HCT116 (cell line): ENCODE data around the gene LDLRAD4. TPM values are rescaled to one million over a fixed set of nuclear protein-coding genes. Genes with fewer than 3 reads are reported as not detected.

Source experiments
- ATAC-seq: fragments of 200-7000 bp; cut with Tn5 transposase; 2 replicates; pipeline ENCODE4 v1.9.1; 2020; ENCODE audit warnings: mild to moderate bottlenecking, moderate library complexity
- BruUV-seq: library from RNA; stranded (reverse); fragments of 400-500 nt; replicated peaks from 2 replicates; lab custom pipeline; 2021; lab: Mats Ljungman, UMichigan
- CTCF ChIA-PET: fragments of 300-600 bp; sonication (Branson Sonifier 250); formaldehyde crosslinking; loops from one replicate; lab custom pipeline; 2021; ENCODE audit warnings: antibody characterized with exemption; lab: Charles Lee
- POLR2A ChIA-PET: fragments of 300-600, 350-600 bp; sonication (Branson Sonifier 250); formaldehyde crosslinking; loops from one replicate; lab custom pipeline; 2021; ENCODE audit warnings: antibody characterized with exemption; lab: Charles Lee
- RAD21 ChIA-PET, 2 experiments: fragments of 300-600 bp; sonication (Branson Sonifier 250); formaldehyde crosslinking; loops; one replicate each; lab custom pipeline; 2023; ENCODE audit warnings: low total read pairs in 2 of 2; ENCODE audit not compliant: uncharacterized antibody in 2 of 2, unreplicated experiment in 2 of 2, low non-redundant PET in 1 of 2; lab: Charles Lee
- DNase-seq: peaks from one replicate; pipeline ENCODE4 v3.0.0-alpha.2; 2010; ENCODE audit warnings: low read depth, low spot score
- H2AFZ ChIP-seq: fragments of 200-600 bp; shearing (Covaris generic), sonication (generic); 2 replicates; pipeline ENCODE4 v1.6.1; 2017; ENCODE audit warnings: low read depth, mixed run types, mixed read lengths, antibody characterized with exemption, low read length; ENCODE audit not compliant: poor library complexity, severe bottlenecking
- H3K27ac ChIP-seq: 2 replicates; pipeline ENCODE4 v1.5.1; 2012; ENCODE audit warnings: low read depth, low read length
- H3K27me3 ChIP-seq: fragments of 200-600 bp; sonication (generic); 2 replicates; pipeline ENCODE4 v1.6.1; 2016; ENCODE audit warnings: mixed run types, low read length, mixed read lengths; ENCODE audit not compliant: insufficient read depth
- H3K36me3 ChIP-seq, 2 experiments: fragments of 200-500 bp in 1 of 2; fragments of 200-600 bp in 1 of 2; sonication (Bioruptor generic) in 1 of 2; sonication (generic) in 1 of 2; 2 replicates each; pipeline versions ENCODE4 v1.5.1 to v1.6.1; 2014 to 2016; ENCODE audit warnings: low read length in 2 of 2, inconsistent platforms in 1 of 2, mixed read lengths in 1 of 2, mixed run types in 1 of 2; ENCODE audit not compliant: insufficient read depth in 2 of 2, control insufficient read depth in 1 of 2
- H3K4me1 ChIP-seq, 2 experiments: fragments of 200-600 bp in 1 of 2; sonication (generic) in 1 of 2; 2 replicates each; pipeline versions ENCODE4 v1.5.1 to v1.6.1; 2012 to 2017; ENCODE audit warnings: low read length in 2 of 2, inconsistent platforms in 1 of 2, mild to moderate bottlenecking in 1 of 2, mixed read lengths in 1 of 2, mixed run types in 1 of 2, moderate library complexity in 1 of 2; ENCODE audit not compliant: insufficient read depth in 2 of 2, control insufficient read depth in 1 of 2
- H3K4me2 ChIP-seq: fragments of 200-600 bp; sonication (generic); 2 replicates; pipeline ENCODE4 v1.6.1; 2017; ENCODE audit warnings: mixed run types, low read length, mixed read lengths
- H3K4me3 ChIP-seq, 2 experiments: fragments of 200-600 bp in 1 of 2; sonication (generic) in 1 of 2; replicated peaks in 1 of 2; 2 replicates each; pipeline ENCODE4 v1.5.1; 2011 to 2016; ENCODE audit warnings: low read length in 2 of 2, control low read depth in 1 of 2, low read depth in 1 of 2, mild to moderate bottlenecking in 1 of 2, mixed read lengths in 1 of 2, mixed run types in 1 of 2
- H3K79me2 ChIP-seq: fragments of 200-600 bp; sonication (generic); 2 replicates; pipeline ENCODE4 v1.6.1; 2017; ENCODE audit warnings: mild to moderate bottlenecking, mixed run types, low read length, moderate library complexity, mixed read lengths; ENCODE audit not compliant: insufficient read depth
- H3K9ac ChIP-seq: fragments of 200-600 bp; sonication (generic); 2 replicates; pipeline ENCODE4 v1.6.1; 2016; ENCODE audit warnings: low read length, mixed read lengths
- H3K9me2 ChIP-seq: fragments of 200-600 bp; sonication (generic), shearing (Covaris generic); 2 replicates; pipeline ENCODE4 v1.6.1; 2017; ENCODE audit warnings: mixed run types, mild to moderate bottlenecking, moderate library complexity; ENCODE audit not compliant: insufficient read depth
- H3K9me3 ChIP-seq, 2 experiments: fragments of 200-500 bp in 1 of 2; fragments of 200-600 bp in 1 of 2; sonication (Bioruptor generic) in 1 of 2; sonication (generic) in 1 of 2; 2 replicates each; pipeline ENCODE4 v1.6.1; 2014 to 2017; ENCODE audit warnings: low read length in 2 of 2, mixed read lengths in 2 of 2, inconsistent platforms in 1 of 2, low read depth in 1 of 2, mild to moderate bottlenecking in 1 of 2, mixed run types in 1 of 2, moderate library complexity in 1 of 2; ENCODE audit not compliant: control insufficient read depth in 1 of 2, insufficient read depth in 1 of 2
- H4K20me1 ChIP-seq: fragments of 200-600 bp; sonication (generic), shearing (Covaris generic); 2 replicates; pipeline ENCODE4 v1.6.1; 2017; ENCODE audit warnings: mixed run types, mild to moderate bottlenecking, moderate library complexity; ENCODE audit not compliant: insufficient read depth
- EGR1 ChIP-seq: IDR thresholded peaks from 2 replicates; pipeline ENCODE4 v1.6.1; 2012; ENCODE audit warnings: low read depth
- EZH2 ChIP-seq: fragments of 200-600 bp; sonication (generic); IDR thresholded peaks from 2 replicates; pipeline ENCODE4 v1.6.1; 2017; ENCODE audit warnings: antibody characterized with exemption, mixed run types
- POLR2A ChIP-seq: IDR thresholded peaks from 2 replicates; pipeline ENCODE4 v1.7.0; 2011; ENCODE audit warnings: borderline replicate concordance; ENCODE audit not compliant: insufficient read depth, insufficient read length; ENCODE audit errors: extremely low read depth
- POLR2AphosphoS5 ChIP-seq: IDR thresholded peaks from 2 replicates; pipeline ENCODE4 v1.6.1; 2011; ENCODE audit warnings: mild to moderate bottlenecking, low read depth, low read length, moderate library complexity
- SIN3A ChIP-seq: IDR thresholded peaks from 2 replicates; pipeline ENCODE4 v1.6.1; 2012; ENCODE audit warnings: low read depth
- TCF7L2 ChIP-seq: IDR thresholded peaks from 2 replicates; pipeline ENCODE4 v1.7.0; 2011; ENCODE audit warnings: borderline replicate concordance, inconsistent platforms; ENCODE audit not compliant: insufficient read depth, insufficient read length; ENCODE audit errors: extremely low read depth
- ZFX ChIP-seq: fragments of 450-650 bp; IDR thresholded peaks from 2 replicates; pipeline ENCODE4 v1.6.1; 2017
- ZNF274 ChIP-seq: fragments of 200-500 bp; sonication (Bioruptor generic); IDR thresholded peaks from 2 replicates; pipeline ENCODE4 v1.6.1; 2014; ENCODE audit warnings: mild to moderate bottlenecking, low read depth, low read length, inconsistent platforms
- intact Hi-C: fragments of 100-400 bp; cut with micrococcal nuclease; formaldehyde crosslinking; loops from 2 replicates; pipeline ENCODE4 v1.10.0; 2022
- total RNA-seq: library from RNA; stranded (reverse); gene quantifications from one replicate; pipeline ENCODE4 v1.2.1, GENCODE V29; 2021; ENCODE audit not compliant: unreplicated experiment
- TF ChIP-seq, protein P1 (sequence below): IDR thresholded peaks from 2 replicates; pipeline ENCODE4 v1.6.1; 2011; ENCODE audit warnings: mild to moderate bottlenecking, low read length, moderate library complexity; ENCODE audit not compliant: insufficient replicate concordance; ENCODE audit errors: extremely low read depth
- TF ChIP-seq, protein P2 (sequence below): IDR thresholded peaks from 2 replicates; pipeline ENCODE4 v1.6.1; 2012
- TF ChIP-seq, protein P3 (sequence below): IDR thresholded peaks from 2 replicates; pipeline ENCODE4 v1.6.1; 2012

Gene LDLRAD4
- total RNA-seq, 1 experiment from 2014 or later: 1.2 TPM

DNA sequence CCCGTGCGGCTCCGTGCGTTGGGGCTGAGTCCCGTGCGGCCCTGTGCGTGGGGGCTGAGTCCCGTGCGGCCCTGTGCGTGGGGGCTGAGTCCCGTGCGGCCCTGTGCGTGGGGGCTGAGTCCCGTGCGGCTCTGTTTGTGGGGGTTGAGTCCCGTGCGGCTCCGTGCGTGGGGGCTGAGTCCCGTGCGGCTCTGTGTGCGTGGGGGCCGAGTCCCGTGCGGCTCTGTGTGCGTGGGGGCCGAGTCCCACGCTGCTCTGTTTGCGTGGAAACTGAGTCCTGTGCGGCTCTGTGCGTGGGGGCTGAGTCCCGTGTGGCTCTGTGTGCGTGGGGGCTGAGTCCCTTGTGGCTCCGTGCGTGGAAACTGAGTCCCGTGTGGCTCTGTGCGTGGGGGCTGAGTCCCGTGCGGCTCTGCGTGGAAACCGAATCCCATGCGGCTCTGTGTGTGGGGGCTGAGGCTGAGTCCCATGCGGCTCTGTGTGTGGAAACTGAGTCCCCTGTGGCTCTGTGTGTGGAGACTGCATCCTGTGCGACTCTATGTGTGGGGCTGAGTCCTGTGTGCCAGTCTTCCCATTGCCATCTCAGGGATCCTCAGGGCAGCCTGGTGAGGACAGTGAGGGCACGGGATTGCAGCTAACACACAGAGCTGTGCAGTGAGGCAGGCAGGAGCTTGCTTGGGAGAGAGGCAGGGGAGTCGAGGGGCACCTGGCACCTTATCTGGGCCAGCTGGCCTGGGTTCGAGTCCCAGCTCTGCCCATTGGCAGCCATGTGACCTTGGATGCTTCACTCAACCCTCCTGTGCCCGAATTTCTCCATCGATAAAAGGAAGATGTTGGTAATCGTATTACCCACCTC is 44.5 kb downstream of the LDLRAD4 start:
- Histone ChIP-seq H3K79me2 (no peaks in the 10 kb centered on the region), H3K4me1 (no peaks in the 10 kb centered on the region), H3K36me3 (no peaks in the 10 kb centered on the region), H2AFZ (no peak overlapping the region), H3K4me3 (no peak overlapping the region), H3K27ac (no peak overlapping the region), H4K20me1 (no peaks in the 10 kb centered on the region), H3K27me3 (peaks cover 22% of the 10 kb centered on the region), H3K4me2 (no peak overlapping the region), H3K9me2 (no peaks in the 10 kb centered on the region), H3K9me3 (no peaks in the 10 kb centered on the region), H3K9ac (no peak overlapping the region)
- ChIA-PET CTCF (no interaction called here), POLR2A (no interaction called here), RAD21 (no interaction called here)
- intact Hi-C loops: loop anchor here (10.0 kb wide), 1 partner anchor 52 kb away; no protein-coding TSS in a partner anchor
- no TSS peak for BruUV-seq
- no peak for ATAC-seq
- TF ChIP-seq POLR2AphosphoS5 (no peak), TCF7L2 (no peak), ZNF274 (no peak), EGR1 (no peak), ZFX (no peak), EZH2 (no peak), SIN3A (no peak), POLR2A (no peak)
- TF ChIP-seq, protein P1, sequence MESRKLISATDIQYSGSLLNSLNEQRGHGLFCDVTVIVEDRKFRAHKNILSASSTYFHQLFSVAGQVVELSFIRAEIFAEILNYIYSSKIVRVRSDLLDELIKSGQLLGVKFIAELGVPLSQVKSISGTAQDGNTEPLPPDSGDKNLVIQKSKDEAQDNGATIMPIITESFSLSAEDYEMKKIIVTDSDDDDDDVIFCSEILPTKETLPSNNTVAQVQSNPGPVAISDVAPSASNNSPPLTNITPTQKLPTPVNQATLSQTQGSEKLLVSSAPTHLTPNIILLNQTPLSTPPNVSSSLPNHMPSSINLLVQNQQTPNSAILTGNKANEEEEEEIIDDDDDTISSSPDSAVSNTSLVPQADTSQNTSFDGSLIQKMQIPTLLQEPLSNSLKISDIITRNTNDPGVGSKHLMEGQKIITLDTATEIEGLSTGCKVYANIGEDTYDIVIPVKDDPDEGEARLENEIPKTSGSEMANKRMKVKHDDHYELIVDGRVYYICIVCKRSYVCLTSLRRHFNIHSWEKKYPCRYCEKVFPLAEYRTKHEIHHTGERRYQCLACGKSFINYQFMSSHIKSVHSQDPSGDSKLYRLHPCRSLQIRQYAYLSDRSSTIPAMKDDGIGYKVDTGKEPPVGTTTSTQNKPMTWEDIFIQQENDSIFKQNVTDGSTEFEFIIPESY: no peak
- TF ChIP-seq, protein P2, sequence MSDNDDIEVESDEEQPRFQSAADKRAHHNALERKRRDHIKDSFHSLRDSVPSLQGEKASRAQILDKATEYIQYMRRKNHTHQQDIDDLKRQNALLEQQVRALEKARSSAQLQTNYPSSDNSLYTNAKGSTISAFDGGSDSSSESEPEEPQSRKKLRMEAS: no peak
- TF ChIP-seq, protein P3, sequence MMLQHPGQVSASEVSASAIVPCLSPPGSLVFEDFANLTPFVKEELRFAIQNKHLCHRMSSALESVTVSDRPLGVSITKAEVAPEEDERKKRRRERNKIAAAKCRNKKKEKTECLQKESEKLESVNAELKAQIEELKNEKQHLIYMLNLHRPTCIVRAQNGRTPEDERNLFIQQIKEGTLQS: no peak
- no peak for DNase-seq
